ENCODE measurements around the gene OSTF1.
A peak's percentile ranks its signal among the peaks of the same experiment; 100 is the strongest.

Gene OSTF1, protein sequence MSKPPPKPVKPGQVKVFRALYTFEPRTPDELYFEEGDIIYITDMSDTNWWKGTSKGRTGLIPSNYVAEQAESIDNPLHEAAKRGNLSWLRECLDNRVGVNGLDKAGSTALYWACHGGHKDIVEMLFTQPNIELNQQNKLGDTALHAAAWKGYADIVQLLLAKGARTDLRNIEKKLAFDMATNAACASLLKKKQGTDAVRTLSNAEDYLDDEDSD

DNA sequence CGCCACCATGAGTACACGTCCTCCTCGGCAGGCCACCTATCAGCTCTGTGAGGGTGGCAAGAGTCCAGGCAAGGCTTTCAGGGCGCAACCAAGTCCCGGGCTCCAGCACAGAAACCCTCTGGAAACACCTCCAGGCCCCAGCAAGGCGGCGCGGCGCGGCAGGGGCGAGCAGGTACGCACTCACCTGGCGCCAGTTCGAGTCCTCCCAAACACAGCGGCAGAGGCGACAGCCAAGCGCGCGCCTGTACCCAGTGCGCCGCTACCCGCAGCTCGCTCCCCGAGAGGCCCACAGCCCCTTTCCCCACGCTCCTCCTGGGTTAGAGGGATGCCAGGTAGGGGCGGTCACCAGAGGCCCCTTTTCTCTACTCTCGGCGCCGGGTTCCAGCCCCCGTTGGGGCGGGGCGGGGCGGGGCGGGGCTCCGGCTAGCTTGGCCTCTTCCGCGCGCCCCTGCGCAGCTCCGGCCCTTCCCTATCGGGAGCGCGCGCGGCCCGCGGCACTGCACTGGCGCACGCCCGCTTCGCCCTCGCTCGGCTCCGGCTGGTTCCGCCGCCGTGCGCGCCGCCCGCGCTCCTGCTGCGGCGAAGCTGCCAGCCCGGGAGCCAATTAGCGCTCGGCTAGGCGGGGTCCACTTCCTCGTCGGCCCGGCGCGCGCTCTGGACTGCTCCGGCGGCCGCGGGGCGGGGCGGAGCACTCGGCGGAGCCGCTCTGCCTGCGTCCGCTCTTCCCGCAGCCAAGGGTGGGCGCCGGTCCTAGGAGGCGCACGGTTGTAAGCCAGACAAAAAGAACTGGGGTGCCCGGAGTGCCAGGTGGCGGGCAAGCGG, at the start of gene OSTF1, which contains the start of gene NMRK1:
TSS of gene OSTF1 (plus strand) at position 691 of the 822 bp plus-strand sequence. CDS start 179 bp downstream, outside the sequence.
TSS of gene NMRK1 (minus strand) at position 332 of the 822 bp plus-strand sequence. CDS start 5,040 bp downstream, outside the sequence.
- DNase-seq (ENCODE audit: low read depth in 1 of 2, low spot score in 1 of 2) = peak; percentile 80 to 92

DNA sequence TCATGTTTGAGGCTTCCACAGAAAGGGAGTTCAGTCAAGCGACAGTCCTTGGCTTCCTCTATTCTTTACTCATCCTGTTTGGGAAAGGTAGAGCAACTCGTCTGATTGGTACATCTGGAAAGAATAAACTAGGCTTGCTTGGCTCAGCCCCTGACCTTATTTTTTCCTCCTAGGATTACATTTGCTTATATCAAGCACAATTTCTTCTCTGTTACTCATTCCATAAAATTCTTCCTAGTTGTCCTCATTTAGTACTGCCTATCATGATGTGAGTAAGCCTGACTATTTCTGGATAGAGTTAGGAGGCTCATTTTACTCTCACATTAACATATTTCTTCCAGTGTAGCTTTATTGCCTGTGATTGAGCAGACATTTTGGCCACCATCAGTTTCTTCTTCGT, 49.3 kb upstream of the OSTF1 start:
- no peak for DNase-seq (ENCODE audit: low read depth in 1 of 2, low spot score in 1 of 2)

DNA sequence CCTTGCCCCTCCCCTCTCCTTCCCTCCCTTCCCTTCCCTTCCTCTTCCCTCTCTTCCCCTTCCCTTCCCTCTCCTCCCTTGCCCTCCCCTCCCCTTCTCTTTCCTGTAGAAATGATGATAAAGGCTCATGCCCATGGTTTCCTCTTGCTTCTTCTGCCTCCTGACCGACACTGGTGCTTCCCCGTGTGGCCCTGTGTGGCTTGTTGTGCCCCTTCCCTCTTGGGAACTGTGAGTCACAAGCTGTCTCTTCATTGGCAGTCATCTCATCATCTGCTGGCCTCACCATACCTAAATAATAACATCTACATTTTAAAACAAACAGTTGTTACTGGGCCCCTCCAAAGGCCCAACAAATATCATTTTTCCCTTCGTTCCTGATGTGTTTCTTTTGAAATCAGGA, 48.5 kb upstream of the OSTF1 start:
- no peak for DNase-seq (ENCODE audit: low read depth in 1 of 2, low spot score in 1 of 2)

DNA sequence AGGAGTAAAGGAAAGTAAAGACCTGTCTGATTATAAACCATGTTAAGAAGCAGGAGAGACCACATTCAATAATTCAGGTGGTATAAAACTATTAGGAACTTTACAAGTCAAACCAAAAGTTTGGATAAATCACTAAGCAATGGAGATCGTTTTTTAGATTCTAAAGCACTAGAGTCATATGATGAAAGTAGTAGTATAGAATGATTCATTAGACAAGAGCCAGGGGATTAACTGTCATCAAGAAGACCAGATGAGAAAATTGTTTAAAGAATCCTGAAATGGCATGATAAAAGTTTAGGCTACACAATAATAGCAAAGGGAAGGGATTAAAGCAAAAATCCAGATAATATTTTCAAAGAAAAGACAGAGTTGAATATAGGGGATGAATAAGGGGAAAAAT, 47.3 kb upstream of the OSTF1 start:
- DNase-seq (ENCODE audit: low read depth in 1 of 2, low spot score in 1 of 2) = no peak

DNA sequence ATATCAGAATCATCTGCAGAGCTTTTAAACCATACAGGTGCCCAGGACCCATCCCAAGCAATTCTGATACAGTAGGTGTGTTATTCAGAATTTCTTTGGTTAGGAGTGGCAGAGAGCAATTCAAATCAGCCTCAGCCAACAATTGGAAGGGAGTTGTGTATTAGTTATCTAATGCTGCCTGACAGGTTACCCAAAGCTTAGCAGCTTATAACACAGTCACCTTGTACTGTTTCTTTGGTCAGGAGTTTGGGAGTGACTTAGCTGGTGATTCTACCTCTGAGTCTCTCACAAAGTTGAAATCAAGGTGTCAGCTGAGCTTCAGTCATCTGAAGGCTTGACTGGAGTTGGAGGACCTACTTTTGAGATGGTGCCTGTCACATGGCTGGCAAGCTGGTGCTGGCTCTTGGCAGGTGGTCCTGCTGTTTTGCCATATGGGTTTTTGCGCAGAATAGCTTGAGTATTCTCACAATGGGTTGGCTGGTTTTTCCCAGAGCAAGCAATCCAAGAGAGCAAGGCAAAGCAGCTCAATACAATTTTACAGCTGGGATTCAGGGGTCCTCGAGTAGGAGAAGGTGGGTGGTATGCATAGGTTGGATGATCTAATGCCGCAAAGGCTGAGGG, 41.5 kb upstream of the OSTF1 start:
- DNase-seq (ENCODE audit: low read depth in 1 of 2, low spot score in 1 of 2) = no peak

DNA sequence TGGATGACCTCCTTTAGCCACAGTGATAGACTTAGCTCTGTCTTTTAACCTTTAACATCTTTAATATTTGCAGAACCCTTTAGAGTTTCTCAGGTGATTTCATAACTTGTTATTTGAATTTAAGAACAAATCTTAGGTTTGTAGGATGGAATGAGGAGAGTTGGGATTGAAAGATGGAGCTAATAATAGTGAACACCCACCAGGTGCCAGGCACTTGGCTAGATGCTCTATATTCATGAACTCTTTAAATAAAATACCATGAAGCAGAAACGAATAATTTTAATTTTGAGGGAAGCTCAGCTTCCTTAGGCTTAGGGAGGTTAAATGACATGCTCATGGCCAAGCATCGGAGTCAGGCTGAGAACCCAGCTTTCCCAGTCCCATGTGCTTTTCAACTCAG, 40.8 kb upstream of the OSTF1 start:
- DNase-seq (ENCODE audit: low read depth in 1 of 2, low spot score in 1 of 2) = no peak

DNA sequence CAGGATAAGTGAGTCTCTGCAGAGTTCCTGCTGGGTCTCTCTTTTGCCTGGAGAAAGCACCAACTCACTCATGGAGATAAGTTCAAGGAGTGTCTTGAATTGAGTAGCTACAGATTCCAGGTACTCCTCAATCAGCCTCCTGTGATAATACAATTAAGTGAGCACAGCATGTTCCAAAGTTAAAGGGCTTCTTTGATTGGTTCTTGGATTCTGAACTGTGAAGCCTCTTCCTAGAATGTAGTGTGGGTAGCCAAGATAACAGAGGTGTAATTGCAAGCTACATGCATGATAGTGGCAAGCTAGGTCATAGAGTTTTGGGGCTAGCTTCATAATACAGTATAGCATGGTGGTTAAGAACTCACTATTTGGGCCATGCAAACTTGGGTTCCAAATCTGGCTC, 37.0 kb upstream of the OSTF1 start:
- DNase-seq (ENCODE audit: low read depth in 1 of 2, low spot score in 1 of 2) = no peak

DNA sequence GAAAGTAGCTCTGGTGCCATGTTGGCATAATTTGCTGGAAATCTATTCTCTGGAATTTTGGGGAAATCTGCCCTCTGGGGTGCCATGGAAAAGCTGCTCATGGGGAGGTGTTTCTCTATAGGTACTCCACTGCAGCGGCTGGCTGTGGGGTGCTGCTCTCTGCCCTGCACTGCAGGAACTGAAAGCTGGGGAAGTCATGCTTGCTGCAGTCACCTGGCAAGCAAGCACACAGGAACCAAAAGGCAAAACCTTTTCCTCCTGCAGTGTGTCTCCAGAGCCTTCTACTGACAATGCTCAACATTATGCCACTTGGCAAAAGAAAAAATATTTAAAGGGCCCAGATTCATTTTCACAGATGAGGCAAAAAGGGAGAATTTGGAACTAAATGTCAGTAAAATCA, 34.4 kb upstream of the OSTF1 start:
- no peak for DNase-seq (ENCODE audit: low read depth in 1 of 2, low spot score in 1 of 2)

DNA sequence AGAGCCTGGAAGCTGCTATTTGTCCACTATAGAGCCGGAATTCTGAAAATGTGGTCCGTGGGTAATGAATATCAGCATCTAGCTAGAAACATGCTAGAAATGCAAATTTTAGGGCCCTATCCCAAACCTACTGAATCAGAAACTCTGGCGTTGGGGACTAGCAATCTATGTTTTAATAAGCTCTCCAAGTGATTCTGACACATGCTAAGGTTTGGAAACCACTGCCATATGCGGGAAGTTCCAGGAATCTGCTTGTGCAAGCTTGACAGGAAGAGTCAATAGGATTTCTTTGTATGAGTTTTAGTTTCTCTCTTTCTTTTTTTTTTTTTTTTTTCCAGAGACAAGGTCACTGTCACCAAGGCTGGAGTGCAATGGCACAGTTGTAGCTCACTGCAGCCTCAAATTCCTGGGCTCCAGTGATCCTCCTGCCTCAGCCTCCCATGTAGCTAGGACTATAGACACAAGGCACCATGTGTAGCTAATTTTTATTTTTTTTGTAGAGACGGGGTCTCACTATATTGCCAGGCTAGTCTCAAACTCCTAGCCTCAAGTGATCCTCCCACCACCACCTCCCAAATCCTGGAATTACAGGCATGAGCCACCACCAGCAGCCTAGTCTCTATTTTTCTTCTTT, 33.8 kb upstream of the OSTF1 start:
- no peak for DNase-seq (ENCODE audit: low read depth in 1 of 2, low spot score in 1 of 2)

DNA sequence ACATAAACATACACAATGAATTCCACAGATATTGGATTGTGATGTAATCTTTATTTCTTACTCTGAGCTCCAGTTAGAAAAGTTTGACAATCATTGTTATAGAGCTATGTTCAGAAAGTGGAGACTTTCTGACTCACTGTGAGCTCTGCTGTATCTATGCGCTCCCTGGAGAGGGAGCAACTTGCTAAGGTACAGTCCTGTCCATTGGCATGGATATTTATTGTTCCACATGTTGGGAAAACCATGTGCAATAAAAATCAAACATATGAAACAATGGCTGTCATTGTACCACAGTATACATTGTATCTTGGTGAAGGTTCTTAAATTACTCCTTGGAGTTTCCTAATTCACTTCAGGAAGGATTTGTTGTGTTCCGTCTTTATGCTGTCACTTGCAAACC, 27.1 kb upstream of the OSTF1 start:
- DNase-seq (ENCODE audit: low read depth in 1 of 2, low spot score in 1 of 2) = no peak

DNA sequence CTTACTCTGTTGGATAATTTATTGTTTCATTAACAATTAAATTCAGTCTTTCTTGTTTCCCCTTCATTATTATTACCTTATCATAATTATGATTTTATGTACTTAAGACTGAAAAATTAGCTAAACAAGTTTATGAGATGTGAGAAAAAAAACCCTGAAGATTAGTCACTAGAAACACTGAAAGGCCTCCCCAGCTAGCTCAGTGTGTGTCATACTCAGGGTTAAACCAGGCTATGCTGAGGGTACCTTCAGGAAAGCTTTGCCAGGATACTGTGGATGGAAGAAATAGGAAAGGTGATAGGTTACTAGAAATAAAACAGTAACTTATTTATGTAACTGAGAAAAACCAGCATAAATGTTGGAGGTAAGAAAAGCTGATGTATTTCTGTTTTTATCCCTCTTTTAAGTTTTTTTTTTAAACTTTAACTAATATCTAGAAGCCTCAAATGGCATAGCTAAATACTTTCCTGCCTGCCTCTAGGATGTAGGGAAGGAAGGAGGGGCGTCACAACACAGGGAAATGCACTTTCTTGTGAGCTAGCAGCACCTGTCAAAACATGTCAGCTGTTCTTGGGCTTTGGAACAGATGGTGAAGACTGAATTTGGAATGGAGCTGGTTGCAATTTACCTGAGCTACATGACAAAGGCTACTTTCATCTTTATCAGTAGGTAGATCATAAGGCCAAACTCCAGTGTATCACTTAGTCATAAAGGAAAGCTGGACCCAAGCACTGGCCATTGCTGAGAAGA, 24.6 kb upstream of the OSTF1 start:
- DNase-seq (ENCODE audit: low read depth in 1 of 2, low spot score in 1 of 2) = no peak

DNA sequence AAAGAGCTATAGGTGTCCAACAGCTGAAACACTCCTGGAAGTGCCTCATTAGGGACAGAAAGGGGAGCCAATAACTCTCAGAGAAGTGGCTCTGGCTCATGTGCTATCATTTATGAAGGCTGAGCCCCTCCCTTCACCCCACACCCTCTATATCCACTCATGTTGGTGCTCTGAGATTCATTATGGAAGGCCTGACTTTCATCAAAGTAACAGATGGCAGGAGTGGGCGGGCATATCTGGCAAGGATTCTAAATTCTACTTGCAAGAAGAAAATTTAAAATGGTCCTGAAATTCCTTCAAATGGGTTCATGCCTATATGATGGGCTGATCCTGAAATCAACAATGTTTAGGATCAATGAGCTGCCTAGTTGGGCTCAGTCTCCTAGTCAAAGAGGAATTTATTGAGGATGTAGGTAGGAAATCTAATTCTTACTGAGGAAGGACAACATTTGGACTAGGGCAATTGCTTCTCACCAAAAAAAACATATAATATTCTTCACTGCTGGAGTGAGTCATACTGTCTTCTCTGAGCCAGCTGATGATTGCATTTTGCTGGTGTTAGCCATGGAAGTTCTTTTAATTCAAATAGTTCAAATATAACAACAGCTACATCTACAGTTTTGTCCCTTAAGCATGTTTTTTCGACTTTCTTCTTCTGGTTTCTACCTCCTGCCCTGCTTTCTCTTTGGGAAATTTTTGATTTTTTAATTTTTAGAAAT, 23.8 kb upstream of the OSTF1 start:
- DNase-seq (ENCODE audit: low read depth in 1 of 2, low spot score in 1 of 2) = no peak

DNA sequence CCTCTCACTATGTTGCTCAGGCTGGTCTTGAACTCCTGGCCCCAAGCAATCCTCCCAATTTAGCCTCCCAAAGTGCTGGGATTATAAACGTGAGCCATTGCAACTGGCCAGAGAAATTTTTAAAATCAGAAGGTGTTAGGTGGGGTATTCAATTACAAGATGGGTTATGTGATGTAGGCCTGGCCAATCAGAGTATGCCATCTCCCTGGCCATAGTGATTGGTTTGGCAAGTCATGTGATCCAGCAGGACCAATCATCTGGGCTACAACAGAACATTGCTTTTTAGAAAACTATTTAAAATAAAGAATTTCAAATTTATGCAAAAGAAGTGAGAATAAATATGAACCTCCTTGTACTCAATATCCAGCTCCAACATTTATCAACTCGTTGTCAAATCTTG, 22.8 kb upstream of the OSTF1 start:
- no peak for DNase-seq (ENCODE audit: low read depth in 1 of 2, low spot score in 1 of 2)

DNA sequence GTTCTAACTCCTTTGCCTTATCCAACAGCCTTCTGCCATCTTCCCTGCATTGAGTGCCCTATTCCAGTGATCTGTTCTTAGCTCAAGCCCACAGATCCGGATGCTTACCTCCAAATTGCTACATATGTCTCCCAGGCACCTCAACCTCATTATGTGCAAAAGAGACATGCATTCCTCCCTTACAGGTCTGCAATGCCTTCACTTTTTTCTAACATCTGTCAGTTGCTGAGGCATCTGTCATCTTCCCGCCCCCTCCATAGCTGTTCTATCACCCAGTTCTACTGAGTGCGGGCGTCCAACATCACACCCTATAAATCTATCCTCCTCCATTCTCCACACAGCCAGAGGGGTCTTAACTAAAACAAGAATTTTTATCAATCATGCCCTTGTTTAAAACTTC, 20.4 kb upstream of the OSTF1 start:
- no peak for DNase-seq (ENCODE audit: low read depth in 1 of 2, low spot score in 1 of 2)

DNA sequence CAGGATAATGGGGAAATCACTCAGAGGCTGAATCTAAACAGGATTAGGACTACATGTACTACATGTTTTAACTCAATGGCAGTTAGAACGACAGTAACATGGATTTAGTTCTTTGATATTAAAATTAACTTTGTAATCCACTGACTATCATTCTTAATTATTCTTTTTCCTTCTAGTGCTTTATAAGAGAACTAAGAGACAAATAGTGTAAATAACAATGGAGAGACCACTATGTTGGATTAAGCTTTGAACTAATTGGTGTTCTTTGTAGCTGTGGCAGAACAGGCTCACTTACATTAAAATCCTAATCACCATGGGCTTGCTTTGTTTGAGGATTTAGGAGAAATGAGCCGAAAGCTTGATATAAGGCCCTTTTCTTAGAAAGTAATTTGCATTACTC, 19.1 kb upstream of the OSTF1 start:
- no peak for DNase-seq (ENCODE audit: low read depth in 1 of 2, low spot score in 1 of 2)

DNA sequence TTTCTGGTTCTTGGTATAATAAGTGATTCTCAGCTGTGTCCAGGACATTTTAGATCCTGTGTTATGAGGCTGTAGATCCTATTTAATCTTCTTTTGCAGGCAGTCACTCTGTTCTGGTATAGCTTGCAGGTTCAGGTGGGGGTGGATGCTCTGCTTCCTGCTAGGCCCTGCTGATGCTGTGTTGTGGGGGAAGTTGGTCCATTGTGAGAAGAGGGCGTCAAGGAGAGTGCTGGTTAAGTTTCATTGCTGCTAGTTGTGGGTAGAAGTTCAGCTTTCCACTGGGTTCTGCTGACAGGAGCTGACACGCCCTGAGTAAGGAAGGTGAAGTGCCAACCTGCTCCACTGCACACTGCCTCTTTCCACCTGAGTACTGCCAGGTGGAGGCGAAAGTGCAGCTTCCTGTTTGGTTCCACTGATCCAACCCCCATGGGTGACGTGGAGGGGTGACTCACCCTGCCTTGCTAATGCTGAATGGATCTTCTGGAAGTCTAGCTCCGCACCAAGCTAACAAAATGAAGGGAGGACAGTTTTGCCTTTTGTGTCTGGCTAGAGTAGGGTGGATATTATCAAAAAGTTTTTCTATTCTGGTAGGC, 16.7 kb upstream of the OSTF1 start:
- peak; percentile 39 to 40 for DNase-seq (ENCODE audit: low read depth in 1 of 2, low spot score in 1 of 2)

DNA sequence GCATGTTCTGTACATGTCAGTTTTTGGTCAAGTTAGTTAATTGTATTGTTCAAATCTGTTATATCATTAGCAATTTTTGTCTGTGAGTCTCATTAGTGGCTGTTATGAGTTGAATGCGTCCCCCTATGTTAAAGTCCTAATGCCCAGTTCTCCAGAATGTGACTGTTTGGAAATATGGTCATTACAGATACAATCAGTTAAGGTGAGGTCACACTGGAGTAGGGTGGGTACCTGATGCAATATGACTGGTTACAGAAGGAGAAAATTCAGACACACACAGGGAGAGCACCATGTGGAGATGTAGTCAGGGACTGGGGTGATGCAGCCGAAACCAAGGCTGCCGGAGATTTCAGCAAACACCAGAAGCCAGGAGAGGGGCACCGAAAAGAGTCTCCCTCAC, 15.4 kb upstream of the OSTF1 start:
- DNase-seq (ENCODE audit: low read depth in 1 of 2, low spot score in 1 of 2) = no peak

DNA sequence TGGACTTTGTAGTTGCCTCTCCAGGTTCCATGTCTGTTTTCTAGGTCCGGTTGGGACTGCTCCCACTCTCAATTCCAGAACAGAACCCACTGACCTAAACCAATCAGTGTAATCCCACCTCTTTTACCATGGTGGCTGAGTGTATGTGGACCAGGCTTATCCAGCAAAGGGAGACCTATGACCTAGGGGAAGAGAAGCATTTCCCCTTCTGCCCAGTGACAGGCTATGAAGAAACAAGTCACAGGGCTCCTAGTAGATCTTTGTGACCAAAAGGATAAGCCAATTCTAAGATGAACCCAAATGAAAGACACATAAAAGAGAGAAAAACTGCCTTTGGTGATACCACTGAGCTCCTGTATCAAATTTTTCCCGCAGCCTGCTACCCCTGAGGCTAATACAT, 6.7 kb upstream of the OSTF1 start:
- no peak for DNase-seq (ENCODE audit: low read depth in 1 of 2, low spot score in 1 of 2)

DNA sequence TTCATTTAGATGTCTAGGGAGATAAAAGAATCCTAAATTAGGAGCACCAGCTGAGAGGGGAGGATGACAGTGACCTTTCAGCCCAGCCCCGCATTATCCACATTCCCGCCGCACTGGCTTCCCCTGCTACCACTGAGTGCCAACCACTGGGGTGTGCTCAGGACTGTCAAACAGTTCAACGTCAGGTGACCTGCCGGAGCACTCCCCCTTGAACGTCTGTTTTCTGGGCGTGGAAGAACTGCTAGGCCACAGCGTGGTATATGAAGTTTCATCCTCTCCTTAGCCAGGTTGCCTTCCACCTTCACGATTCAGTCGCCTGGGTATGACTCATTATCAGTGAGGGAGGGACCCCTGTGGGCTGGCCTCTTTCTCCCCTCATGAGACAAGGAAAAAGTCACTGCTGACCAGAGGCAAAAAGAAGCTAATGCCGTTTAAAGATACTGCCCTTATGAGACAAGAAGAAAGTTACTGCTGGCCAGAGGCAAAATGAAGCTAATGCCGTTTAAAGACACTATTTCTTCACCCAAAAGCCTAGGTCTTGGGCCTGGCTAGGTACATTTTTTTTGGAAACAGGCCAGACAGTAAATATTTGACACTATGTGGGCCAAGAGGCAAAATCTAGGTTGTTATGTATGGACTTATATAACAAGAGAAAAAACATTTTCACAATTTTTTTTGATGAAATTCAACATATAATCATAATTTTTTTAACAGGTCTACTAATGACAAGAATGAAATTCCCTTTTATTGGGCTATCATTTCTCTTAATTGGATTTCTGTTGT, 4.9 kb upstream of the OSTF1 start:
- DNase-seq (ENCODE audit: low read depth in 1 of 2, low spot score in 1 of 2) = no peak

Data from activated T-helper 1 cell treated with anti-CD3 and anti-CD28 coated beads, Interleukin-2, amount 50 U/mL, for 16 hours (primary cell).